Activated naive CD8-positive, alpha-beta T cell (primary cell): Measurements from ENCODE around the gene STAM.

Experiments
- H3K27ac Mint-ChIP-seq: one replicate; pipeline ENCODE4 v1.8.0; 2021; ENCODE audit warnings: mixed read lengths
- H3K27me3 Mint-ChIP-seq: one replicate; pipeline ENCODE4 v1.8.0; 2021; ENCODE audit warnings: mixed read lengths
- H3K36me3 Mint-ChIP-seq: one replicate; pipeline ENCODE4 v1.8.0; 2021; ENCODE audit warnings: mixed read lengths
- H3K4me1 Mint-ChIP-seq: one replicate; pipeline ENCODE4 v1.8.0; 2021; ENCODE audit warnings: low read depth, mixed read lengths
- H3K4me3 Mint-ChIP-seq: one replicate; pipeline ENCODE4 v1.8.0; 2021; ENCODE audit warnings: mild to moderate bottlenecking, mixed read lengths
- H3K9me3 Mint-ChIP-seq: one replicate; pipeline ENCODE4 v1.8.0; 2021; ENCODE audit warnings: low read depth, mixed read lengths

The STAM gene

GRCh38 chr10:17743437-17743836 lies 99.5 kb downstream of the STAM start:
- Mint-ChIP-seq H3K36me3 (no peaks in the 10 kb centered on the region), H3K4me3 (no peak overlapping the region), H3K9me3 (no peaks in the 10 kb centered on the region), H3K4me1 (peaks cover 4% of the 10 kb centered on the region), H3K27ac (no peak overlapping the region), H3K27me3 (no peaks in the 10 kb centered on the region)

DNA sequence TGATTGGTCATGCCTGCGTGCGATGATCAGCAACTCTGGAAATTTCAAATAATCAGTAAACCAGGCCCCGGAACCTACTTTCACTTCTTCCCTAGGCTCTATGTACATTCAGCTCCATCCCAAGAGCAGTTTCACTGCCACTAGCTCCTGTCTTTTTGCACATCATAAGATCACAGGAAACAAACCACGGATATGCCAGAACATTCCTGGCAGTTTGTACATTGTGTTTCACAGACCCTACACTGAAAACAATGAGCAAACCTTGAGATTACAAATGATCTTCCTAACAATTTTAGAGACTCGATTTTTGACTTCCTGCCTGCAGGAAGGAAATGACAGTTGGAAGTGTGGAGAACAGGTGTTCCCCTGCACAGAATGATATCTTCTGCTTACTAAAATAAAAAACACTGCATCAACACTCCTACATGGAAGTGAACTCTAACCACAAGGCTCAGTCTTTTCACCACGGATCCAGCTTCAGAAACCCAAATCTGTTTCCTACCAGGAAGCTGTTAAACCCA lies 100.5 kb downstream of the STAM start:
- Mint-ChIP-seq H3K4me1 (peaks cover 4% of the 10 kb centered on the region), H3K27ac (no peak overlapping the region), H3K4me3 (no peak overlapping the region), H3K27me3 (no peaks in the 10 kb centered on the region), H3K36me3 (no peaks in the 10 kb centered on the region), H3K9me3 (no peaks in the 10 kb centered on the region)

GRCh38 chr10:17747883-17748550 lies 104.1 kb downstream of the STAM start:
- H3K27me3 Mint-ChIP-seq, result no peaks in the 10 kb centered on the region
- H3K4me1 Mint-ChIP-seq, result peaks cover 4% of the 10 kb centered on the region
- H3K36me3 Mint-ChIP-seq, result no peaks in the 10 kb centered on the region
- H3K9me3 Mint-ChIP-seq, result no peaks in the 10 kb centered on the region
- no peak overlapping the region for H3K4me3 Mint-ChIP-seq
- no peak overlapping the region for H3K27ac Mint-ChIP-seq

DNA sequence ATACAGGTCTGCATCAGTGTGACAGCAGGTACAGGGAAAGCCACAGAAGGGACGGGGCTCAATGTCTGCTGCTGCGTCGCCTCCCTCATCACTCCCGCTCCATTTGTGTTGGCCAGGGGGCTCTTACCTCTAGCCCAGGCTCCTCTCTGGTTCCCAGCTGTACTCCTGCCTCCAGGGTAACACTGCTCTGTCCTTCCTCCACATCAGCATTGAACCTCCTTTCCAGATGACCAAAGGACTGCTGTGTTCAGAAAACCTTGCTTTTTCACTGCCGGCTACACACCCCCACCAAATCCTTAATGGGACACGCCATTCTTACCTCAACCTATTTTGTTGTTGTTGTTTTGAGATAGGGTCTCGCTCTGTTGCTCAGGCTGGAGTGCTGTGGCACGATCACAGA lies 105.9 kb downstream of the STAM start:
- Mint-ChIP-seq H3K27ac (no peak overlapping the region), H3K4me3 (no peak overlapping the region), H3K36me3 (peaks cover 2% of the 10 kb centered on the region), H3K27me3 (no peaks in the 10 kb centered on the region), H3K9me3 (no peaks in the 10 kb centered on the region), H3K4me1 (no peaks in the 10 kb centered on the region)

DNA sequence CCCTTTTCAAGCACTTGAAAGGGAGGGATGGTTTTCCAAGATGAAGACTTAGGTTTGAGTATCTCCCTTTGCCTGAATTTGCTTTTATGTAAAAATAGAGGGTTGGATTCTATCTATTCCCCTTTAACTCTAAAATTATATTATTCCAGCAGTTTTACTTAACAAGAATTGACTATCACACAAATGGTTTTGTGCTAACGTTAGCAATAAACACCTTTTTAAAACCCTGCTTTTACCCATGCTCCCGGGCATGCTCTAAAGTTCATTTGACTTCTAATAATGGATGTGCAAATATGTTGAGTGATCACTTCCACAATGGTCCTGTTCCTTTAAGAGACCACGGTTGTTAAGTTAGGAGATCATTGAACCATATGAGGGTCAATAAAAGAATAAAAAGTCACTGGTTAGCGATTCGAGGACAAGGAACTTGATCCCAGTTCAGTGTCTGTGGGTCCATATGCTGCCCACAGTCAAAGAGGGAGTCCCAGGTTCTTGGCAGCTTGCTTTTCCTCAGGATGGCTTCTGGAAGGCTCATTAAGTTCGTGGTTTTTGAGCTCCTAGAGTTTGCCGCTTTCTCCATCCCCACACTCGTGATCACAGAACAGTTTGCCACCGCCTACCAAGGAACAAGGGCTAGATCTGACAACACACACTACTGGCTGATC lies 108.0 kb downstream of the STAM start, which contains the start of gene TMEM236:
TMEM236 (plus strand) TSS at position 421 of the 665 bp plus-strand sequence; CDS start at position 516, 95 bp downstream.
- Mint-ChIP-seq H3K4me1 (no peaks in the 10 kb centered on the region), H3K27ac (no peak within 1 kb of the TSS), H3K4me3 (no peak within 1 kb of the TSS), H3K36me3 (peaks cover 2% of the 10 kb centered on the region), H3K27me3 (no peaks in the 10 kb centered on the region), H3K9me3 (no peaks in the 10 kb centered on the region)

- Mint-ChIP-seq H3K36me3 (peaks cover 11% of the 10 kb centered on the region), H3K9me3 (no peaks in the 10 kb centered on the region), H3K4me1 (no peaks in the 10 kb centered on the region), H3K27me3 (no peaks in the 10 kb centered on the region), H3K4me3 (no peak overlapping the region), H3K27ac (no peak overlapping the region)
Observed at GRCh38 chr10:17756557-17757217, 112.7 kb downstream of the STAM start.

- no peak overlapping the region for H3K4me3 Mint-ChIP-seq
- H3K36me3 Mint-ChIP-seq, result peaks cover 12% of the 10 kb centered on the region
- no peaks in the 10 kb centered on the region for H3K4me1 Mint-ChIP-seq
- H3K27me3 Mint-ChIP-seq, result no peaks in the 10 kb centered on the region
- H3K27ac Mint-ChIP-seq, result no peak overlapping the region
- no peaks in the 10 kb centered on the region for H3K9me3 Mint-ChIP-seq
Observed at GRCh38 chr10:17758200-17758599, 114.2 kb downstream of the STAM start.

- Mint-ChIP-seq H3K9me3 (no peaks in the 10 kb centered on the region), H3K4me1 (no peaks in the 10 kb centered on the region), H3K36me3 (peaks cover 10% of the 10 kb centered on the region), H3K4me3 (no peak overlapping the region), H3K27ac (no peak overlapping the region), H3K27me3 (no peaks in the 10 kb centered on the region)
Observed at GRCh38 chr10:17758896-17759295, 114.9 kb downstream of the STAM start.

- H3K36me3 Mint-ChIP-seq, result peaks cover 11% of the 10 kb centered on the region
- H3K27ac Mint-ChIP-seq, result no peak overlapping the region
- H3K27me3 Mint-ChIP-seq, result no peaks in the 10 kb centered on the region
- H3K4me3 Mint-ChIP-seq, result no peak overlapping the region
- no peaks in the 10 kb centered on the region for H3K4me1 Mint-ChIP-seq
- H3K9me3 Mint-ChIP-seq, result peaks cover 5% of the 10 kb centered on the region
Observed at GRCh38 chr10:17764142-17764541, 120.2 kb downstream of the STAM start.

GRCh38 chr10:17765602-17766001 lies 121.7 kb downstream of the STAM start:
- Mint-ChIP-seq H3K4me1 (no peaks in the 10 kb centered on the region), H3K27ac (no peak overlapping the region), H3K27me3 (no peaks in the 10 kb centered on the region), H3K4me3 (no peak overlapping the region), H3K9me3 (peaks cover 5% of the 10 kb centered on the region), H3K36me3 (peaks cover 6% of the 10 kb centered on the region)
